ENCODE results near the gene PLCH1. TPM values are rescaled to one million over a fixed set of nuclear protein-coding genes. Genes with fewer than 3 reads are reported as not detected.

PLCH1 gene
- total and polyA plus RNA-seq, 9 of the 15 experiments (the other 6 are each of a cell fraction or from before 2014, with no cell fraction given), result 0.17 to 0.62 (median 0.40) TPM

- TF ChIP-seq, protein P1, sequence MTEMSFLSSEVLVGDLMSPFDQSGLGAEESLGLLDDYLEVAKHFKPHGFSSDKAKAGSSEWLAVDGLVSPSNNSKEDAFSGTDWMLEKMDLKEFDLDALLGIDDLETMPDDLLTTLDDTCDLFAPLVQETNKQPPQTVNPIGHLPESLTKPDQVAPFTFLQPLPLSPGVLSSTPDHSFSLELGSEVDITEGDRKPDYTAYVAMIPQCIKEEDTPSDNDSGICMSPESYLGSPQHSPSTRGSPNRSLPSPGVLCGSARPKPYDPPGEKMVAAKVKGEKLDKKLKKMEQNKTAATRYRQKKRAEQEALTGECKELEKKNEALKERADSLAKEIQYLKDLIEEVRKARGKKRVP (CRISPR knock-in tag; IDR thresholded peaks at IDR 0.05), result no peak
These were observed 312.9 kb downstream of the PLCH1 start (continued) for GRCh38 chr3:155431856-155432570.

DNA sequence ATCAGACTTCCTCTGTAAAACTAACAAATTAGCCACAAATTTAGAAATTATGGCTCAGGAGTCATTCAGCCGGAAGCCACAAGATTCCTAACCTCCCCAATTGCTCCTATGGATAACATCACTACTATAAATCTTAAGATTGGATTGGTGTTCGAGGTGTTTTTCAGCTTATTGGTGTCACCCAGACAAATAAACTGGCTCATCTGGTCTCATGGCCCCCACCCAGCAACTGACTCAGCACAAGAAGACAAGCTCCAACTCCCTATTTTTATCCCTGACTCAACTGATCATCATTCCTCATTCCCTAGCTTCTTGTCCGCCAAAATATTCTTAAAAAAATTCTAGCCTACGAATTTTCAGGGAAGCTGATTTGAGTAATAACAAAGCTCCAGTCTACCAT, 316.3 kb downstream of the PLCH1 start:
- Histone ChIP-seq H3K36me3 (ENCODE audit: control insufficient read depth, insufficient read depth, low read length) (no peaks in the 10 kb centered on the region), H3K4me1 (replicated peaks in 1 of 2; ENCODE audit: control insufficient read depth in 2 of 2, insufficient read depth in 2 of 2, low read length in 2 of 2) (no peaks in the 10 kb centered on the region), H3K27ac (ENCODE audit: extremely low read depth, low read depth, low read length) (no peak overlapping the region), H2AFZ (ENCODE audit: low read depth, low read length) (no peak overlapping the region), H3K4me2 (ENCODE audit: insufficient read depth, low read length) (no peak overlapping the region), H3K79me2 (ENCODE audit: control insufficient read depth, insufficient read depth, low read length) (no peaks in the 10 kb centered on the region), H3K9ac (ENCODE audit: insufficient read depth in 1 of 2, low read depth in 2 of 2, low read length in 2 of 2) (no peak overlapping the region), H3K27me3 (ENCODE audit: control insufficient read depth in 2 of 2, insufficient read depth in 2 of 2, low read length in 2 of 2) (no peaks in the 10 kb centered on the region), H3K9me1 (ENCODE audit: control insufficient read depth, insufficient read depth, low read length) (no peaks in the 10 kb centered on the region), H3K9me3 (replicated peaks; ENCODE audit: control insufficient read depth, insufficient read depth, low read depth, low read length) (no peaks in the 10 kb centered on the region), H3K4me3 (no peak overlapping the region), H4K20me1 (replicated peaks; ENCODE audit: control insufficient read depth, insufficient read depth, low read length) (no peaks in the 10 kb centered on the region)
- intact Hi-C loops (cut with micrococcal nuclease) (no loop called here), in situ Hi-C loops (cut with MboI) (no loop called here)
- 5% methylated on average over 4 of the region's 4 CpGs for WGBS (ENCODE audit: insufficient coverage, low coverage, missing lambda C conversion rate)
- no TSS peak for BruUV-seq (replicated peaks)
- CTCF ChIA-PET (ENCODE audit: low intra/inter-chr PET ratio), result no interaction called here
- ATAC-seq (no peak), FAIRE-seq (no peak), DNase-seq (ENCODE audit: extremely low read depth in 1 of 4, low spot score in 3 of 4) (no peak)
- TF ChIP-seq ZNF764 (CRISPR knock-in tag; IDR thresholded peaks at IDR 0.05; ENCODE audit: low read depth) (no peak), WHSC1 (IDR thresholded peaks at IDR 0.05; ENCODE audit: low read length) (no peak), THRB (CRISPR knock-in tag; conservative IDR thresholded peaks at IDR 0.05) (no peak), RAD21 (CRISPR knock-in tag; conservative IDR thresholded peaks at IDR 0.05 in 1 of 2, IDR thresholded peaks at IDR 0.05 in 1 of 2) (no peak), SMARCE1 (IDR thresholded peaks at IDR 0.05) (no peak), EP300 (IDR thresholded peaks at IDR 0.05; ENCODE audit: low read length) (no peak), ETV5 (CRISPR knock-in tag; IDR thresholded peaks at IDR 0.05; ENCODE audit: low read depth) (no peak), CREM (IDR thresholded peaks at IDR 0.05; ENCODE audit: low read depth) (no peak), ELF4 (CRISPR knock-in tag; IDR thresholded peaks at IDR 0.05) (no peak), RBM25 (IDR thresholded peaks at IDR 0.05; ENCODE audit: low read depth, low read length, severe bottlenecking) (no peak)
- TF ChIP-seq, protein P2, sequence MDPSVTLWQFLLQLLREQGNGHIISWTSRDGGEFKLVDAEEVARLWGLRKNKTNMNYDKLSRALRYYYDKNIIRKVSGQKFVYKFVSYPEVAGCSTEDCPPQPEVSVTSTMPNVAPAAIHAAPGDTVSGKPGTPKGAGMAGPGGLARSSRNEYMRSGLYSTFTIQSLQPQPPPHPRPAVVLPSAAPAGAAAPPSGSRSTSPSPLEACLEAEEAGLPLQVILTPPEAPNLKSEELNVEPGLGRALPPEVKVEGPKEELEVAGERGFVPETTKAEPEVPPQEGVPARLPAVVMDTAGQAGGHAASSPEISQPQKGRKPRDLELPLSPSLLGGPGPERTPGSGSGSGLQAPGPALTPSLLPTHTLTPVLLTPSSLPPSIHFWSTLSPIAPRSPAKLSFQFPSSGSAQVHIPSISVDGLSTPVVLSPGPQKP (CRISPR knock-in tag; IDR thresholded peaks at IDR 0.05), result no peak
- POLR2A ChIA-PET, result interaction anchor here (1.4 kb wide), 1 partner anchor 12 kb away, joined by 4 read pairs; no protein-coding TSS in a partner anchor

Data from K562 (cell line).